ENCODE results near the gene ITGA4. TPM values are rescaled to one million over a fixed set of nuclear protein-coding genes. Genes with fewer than 3 reads are reported as not detected.

Gene ITGA4
- total RNA-seq, 1 experiment from 2014 or later = 2.7 TPM

DNA sequence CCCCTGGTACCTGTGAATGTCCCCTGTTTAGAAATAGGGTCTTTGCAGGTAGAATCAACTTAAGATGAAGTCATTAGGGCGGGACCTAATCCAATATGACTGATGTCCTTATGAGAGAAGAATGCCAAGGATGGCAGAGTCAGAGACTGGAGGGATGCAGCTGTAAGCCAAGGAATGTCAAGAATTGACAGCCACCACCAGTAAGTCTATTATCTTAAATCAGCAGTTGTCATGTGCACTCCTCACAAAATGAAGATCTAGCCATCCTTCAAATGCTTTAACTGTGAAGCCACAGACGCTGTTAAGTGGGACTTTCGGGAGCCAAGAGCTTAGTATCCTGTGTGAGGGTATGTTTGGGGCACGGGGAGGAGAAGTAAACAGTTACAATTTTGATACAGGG, 83.2 kb downstream of the ITGA4 start (continued):
- TF ChIP-seq GRHL2 (CRISPR knock-in tag; IDR thresholded peaks at IDR 0.05; ENCODE audit: insufficient replicate concordance, severe bottlenecking) (no peak), NFATC4 (CRISPR knock-in tag; IDR thresholded peaks at IDR 0.05) (no peak)
- TF ChIP-seq, protein P1, sequence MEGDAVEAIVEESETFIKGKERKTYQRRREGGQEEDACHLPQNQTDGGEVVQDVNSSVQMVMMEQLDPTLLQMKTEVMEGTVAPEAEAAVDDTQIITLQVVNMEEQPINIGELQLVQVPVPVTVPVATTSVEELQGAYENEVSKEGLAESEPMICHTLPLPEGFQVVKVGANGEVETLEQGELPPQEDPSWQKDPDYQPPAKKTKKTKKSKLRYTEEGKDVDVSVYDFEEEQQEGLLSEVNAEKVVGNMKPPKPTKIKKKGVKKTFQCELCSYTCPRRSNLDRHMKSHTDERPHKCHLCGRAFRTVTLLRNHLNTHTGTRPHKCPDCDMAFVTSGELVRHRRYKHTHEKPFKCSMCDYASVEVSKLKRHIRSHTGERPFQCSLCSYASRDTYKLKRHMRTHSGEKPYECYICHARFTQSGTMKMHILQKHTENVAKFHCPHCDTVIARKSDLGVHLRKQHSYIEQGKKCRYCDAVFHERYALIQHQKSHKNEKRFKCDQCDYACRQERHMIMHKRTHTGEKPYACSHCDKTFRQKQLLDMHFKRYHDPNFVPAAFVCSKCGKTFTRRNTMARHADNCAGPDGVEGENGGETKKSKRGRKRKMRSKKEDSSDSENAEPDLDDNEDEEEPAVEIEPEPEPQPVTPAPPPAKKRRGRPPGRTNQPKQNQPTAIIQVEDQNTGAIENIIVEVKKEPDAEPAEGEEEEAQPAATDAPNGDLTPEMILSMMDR (IDR thresholded peaks at IDR 0.05) = no peak

DNA sequence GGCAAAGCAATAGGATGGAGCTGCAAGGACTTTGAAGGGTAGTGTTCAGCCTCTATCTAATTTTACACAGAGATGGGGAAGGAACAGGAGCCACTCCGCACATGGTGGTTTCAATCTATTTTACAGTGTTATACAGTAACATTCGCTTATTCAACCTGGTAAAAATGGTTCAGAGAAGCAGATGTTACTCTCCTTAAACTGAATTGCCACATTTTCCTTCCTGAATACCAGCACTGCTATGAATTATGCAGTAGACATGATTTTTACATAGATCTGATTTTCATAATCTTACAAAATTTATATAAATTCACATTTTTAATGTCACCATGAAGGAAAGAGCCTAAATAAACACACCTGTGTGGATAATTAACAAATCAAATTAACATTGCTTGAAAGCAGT, 85.0 kb downstream of the ITGA4 start:
- DNase-seq (ENCODE audit: low spot score) = no peak
- ChIA-PET CTCF (no interaction called here), POLR2A (no interaction called here)
- Mint-ChIP-seq H3K4me3 (no peak overlapping the region), H3K36me3 (peaks cover 12% of the 10 kb centered on the region), H3K9me3 (peaks cover 28% of the 10 kb centered on the region), H3K27ac (no peak overlapping the region), H3K27me3 (ENCODE audit: low read depth) (no peaks in the 10 kb centered on the region), H3K4me1 (no peaks in the 10 kb centered on the region)
- no peak for ATAC-seq
- TF ChIP-seq, protein P2, sequence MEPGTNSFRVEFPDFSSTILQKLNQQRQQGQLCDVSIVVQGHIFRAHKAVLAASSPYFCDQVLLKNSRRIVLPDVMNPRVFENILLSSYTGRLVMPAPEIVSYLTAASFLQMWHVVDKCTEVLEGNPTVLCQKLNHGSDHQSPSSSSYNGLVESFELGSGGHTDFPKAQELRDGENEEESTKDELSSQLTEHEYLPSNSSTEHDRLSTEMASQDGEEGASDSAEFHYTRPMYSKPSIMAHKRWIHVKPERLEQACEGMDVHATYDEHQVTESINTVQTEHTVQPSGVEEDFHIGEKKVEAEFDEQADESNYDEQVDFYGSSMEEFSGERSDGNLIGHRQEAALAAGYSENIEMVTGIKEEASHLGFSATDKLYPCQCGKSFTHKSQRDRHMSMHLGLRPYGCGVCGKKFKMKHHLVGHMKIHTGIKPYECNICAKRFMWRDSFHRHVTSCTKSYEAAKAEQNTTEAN (CRISPR knock-in tag; IDR thresholded peaks at IDR 0.05) = no peak
- TF ChIP-seq, protein P3, sequence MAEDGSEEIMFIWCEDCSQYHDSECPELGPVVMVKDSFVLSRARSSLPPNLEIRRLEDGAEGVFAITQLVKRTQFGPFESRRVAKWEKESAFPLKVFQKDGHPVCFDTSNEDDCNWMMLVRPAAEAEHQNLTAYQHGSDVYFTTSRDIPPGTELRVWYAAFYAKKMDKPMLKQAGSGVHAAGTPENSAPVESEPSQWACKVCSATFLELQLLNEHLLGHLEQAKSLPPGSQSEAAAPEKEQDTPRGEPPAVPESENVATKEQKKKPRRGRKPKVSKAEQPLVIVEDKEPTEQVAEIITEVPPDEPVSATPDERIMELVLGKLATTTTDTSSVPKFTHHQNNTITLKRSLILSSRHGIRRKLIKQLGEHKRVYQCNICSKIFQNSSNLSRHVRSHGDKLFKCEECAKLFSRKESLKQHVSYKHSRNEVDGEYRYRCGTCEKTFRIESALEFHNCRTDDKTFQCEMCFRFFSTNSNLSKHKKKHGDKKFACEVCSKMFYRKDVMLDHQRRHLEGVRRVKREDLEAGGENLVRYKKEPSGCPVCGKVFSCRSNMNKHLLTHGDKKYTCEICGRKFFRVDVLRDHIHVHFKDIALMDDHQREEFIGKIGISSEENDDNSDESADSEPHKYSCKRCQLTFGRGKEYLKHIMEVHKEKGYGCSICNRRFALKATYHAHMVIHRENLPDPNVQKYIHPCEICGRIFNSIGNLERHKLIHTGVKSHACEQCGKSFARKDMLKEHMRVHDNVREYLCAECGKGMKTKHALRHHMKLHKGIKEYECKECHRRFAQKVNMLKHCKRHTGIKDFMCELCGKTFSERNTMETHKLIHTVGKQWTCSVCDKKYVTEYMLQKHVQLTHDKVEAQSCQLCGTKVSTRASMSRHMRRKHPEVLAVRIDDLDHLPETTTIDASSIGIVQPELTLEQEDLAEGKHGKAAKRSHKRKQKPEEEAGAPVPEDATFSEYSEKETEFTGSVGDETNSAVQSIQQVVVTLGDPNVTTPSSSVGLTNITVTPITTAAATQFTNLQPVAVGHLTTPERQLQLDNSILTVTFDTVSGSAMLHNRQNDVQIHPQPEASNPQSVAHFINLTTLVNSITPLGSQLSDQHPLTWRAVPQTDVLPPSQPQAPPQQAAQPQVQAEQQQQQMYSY (CRISPR knock-in tag; IDR thresholded peaks at IDR 0.05) = no peak
- TF ChIP-seq, protein P4, sequence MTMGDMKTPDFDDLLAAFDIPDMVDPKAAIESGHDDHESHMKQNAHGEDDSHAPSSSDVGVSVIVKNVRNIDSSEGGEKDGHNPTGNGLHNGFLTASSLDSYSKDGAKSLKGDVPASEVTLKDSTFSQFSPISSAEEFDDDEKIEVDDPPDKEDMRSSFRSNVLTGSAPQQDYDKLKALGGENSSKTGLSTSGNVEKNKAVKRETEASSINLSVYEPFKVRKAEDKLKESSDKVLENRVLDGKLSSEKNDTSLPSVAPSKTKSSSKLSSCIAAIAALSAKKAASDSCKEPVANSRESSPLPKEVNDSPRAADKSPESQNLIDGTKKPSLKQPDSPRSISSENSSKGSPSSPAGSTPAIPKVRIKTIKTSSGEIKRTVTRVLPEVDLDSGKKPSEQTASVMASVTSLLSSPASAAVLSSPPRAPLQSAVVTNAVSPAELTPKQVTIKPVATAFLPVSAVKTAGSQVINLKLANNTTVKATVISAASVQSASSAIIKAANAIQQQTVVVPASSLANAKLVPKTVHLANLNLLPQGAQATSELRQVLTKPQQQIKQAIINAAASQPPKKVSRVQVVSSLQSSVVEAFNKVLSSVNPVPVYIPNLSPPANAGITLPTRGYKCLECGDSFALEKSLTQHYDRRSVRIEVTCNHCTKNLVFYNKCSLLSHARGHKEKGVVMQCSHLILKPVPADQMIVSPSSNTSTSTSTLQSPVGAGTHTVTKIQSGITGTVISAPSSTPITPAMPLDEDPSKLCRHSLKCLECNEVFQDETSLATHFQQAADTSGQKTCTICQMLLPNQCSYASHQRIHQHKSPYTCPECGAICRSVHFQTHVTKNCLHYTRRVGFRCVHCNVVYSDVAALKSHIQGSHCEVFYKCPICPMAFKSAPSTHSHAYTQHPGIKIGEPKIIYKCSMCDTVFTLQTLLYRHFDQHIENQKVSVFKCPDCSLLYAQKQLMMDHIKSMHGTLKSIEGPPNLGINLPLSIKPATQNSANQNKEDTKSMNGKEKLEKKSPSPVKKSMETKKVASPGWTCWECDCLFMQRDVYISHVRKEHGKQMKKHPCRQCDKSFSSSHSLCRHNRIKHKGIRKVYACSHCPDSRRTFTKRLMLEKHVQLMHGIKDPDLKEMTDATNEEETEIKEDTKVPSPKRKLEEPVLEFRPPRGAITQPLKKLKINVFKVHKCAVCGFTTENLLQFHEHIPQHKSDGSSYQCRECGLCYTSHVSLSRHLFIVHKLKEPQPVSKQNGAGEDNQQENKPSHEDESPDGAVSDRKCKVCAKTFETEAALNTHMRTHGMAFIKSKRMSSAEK (CRISPR knock-in tag; IDR thresholded peaks at IDR 0.05; ENCODE audit: borderline replicate concordance) = no peak
- no peak for TF ChIP-seq OVOL2 (CRISPR knock-in tag; IDR thresholded peaks at IDR 0.05; ENCODE audit: borderline replicate concordance)
- TF ChIP-seq ELF4 (CRISPR knock-in tag; IDR thresholded peaks at IDR 0.05; ENCODE audit: low read depth) = no peak
- no peak for TF ChIP-seq ZNF232 (CRISPR knock-in tag; IDR thresholded peaks at IDR 0.05)
- TF ChIP-seq, protein P5, sequence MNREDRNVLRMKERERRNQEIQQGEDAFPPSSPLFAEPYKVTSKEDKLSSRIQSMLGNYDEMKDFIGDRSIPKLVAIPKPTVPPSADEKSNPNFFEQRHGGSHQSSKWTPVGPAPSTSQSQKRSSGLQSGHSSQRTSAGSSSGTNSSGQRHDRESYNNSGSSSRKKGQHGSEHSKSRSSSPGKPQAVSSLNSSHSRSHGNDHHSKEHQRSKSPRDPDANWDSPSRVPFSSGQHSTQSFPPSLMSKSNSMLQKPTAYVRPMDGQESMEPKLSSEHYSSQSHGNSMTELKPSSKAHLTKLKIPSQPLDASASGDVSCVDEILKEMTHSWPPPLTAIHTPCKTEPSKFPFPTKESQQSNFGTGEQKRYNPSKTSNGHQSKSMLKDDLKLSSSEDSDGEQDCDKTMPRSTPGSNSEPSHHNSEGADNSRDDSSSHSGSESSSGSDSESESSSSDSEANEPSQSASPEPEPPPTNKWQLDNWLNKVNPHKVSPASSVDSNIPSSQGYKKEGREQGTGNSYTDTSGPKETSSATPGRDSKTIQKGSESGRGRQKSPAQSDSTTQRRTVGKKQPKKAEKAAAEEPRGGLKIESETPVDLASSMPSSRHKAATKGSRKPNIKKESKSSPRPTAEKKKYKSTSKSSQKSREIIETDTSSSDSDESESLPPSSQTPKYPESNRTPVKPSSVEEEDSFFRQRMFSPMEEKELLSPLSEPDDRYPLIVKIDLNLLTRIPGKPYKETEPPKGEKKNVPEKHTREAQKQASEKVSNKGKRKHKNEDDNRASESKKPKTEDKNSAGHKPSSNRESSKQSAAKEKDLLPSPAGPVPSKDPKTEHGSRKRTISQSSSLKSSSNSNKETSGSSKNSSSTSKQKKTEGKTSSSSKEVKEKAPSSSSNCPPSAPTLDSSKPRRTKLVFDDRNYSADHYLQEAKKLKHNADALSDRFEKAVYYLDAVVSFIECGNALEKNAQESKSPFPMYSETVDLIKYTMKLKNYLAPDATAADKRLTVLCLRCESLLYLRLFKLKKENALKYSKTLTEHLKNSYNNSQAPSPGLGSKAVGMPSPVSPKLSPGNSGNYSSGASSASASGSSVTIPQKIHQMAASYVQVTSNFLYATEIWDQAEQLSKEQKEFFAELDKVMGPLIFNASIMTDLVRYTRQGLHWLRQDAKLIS (CRISPR knock-in tag; IDR thresholded peaks at IDR 0.05; ENCODE audit: borderline replicate concordance) = no peak
- TF ChIP-seq JAZF1 (CRISPR knock-in tag; IDR thresholded peaks at IDR 0.05) = no peak
- no peak for TF ChIP-seq ZNF416 (CRISPR knock-in tag; IDR thresholded peaks at IDR 0.05)
- TF ChIP-seq, protein P6, sequence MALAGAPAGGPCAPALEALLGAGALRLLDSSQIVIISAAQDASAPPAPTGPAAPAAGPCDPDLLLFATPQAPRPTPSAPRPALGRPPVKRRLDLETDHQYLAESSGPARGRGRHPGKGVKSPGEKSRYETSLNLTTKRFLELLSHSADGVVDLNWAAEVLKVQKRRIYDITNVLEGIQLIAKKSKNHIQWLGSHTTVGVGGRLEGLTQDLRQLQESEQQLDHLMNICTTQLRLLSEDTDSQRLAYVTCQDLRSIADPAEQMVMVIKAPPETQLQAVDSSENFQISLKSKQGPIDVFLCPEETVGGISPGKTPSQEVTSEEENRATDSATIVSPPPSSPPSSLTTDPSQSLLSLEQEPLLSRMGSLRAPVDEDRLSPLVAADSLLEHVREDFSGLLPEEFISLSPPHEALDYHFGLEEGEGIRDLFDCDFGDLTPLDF (CRISPR knock-in tag; IDR thresholded peaks at IDR 0.05) = no peak
- TF ChIP-seq FOXP1 (CRISPR knock-in tag; IDR thresholded peaks at IDR 0.05; ENCODE audit: borderline replicate concordance) = no peak
- TF ChIP-seq HMGA2 (CRISPR knock-in tag; IDR thresholded peaks at IDR 0.05) = no peak
- no peak for TF ChIP-seq FOXK1 (CRISPR knock-in tag; IDR thresholded peaks at IDR 0.05)
- TF ChIP-seq, protein P7, sequence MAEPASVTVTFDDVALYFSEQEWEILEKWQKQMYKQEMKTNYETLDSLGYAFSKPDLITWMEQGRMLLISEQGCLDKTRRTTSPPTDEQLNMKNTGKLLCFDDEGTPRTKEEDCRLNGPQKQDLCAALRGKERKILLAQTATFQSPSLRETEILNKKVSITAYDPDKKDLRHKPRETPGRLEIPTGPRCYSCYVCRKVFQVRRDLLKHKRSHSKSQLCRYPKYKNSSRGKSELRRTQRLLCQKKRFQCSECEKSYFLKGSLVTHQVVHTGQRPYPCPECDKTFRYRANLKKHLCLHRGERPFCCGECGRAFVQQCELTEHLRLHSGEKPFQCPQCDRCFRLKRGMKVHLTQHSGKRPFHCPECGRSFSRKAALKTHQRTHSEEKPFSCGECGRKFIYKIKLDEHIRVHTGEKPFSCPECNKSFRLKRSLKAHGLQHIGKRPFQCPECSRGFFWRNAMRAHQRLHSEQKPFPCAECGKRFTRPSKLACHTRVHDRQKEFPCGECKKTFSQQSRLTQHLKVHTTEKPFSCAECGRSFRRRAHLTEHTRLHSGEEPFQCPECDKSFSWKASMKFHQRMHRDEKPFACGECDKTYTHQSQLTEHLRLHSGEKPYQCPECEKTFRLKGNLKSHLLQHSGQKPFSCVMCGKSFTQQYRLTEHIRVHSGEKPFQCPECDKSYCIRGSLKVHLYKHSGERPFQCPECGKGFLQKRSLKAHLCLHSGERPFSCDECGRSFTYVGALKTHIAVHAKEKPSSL (CRISPR knock-in tag; conservative IDR thresholded peaks at IDR 0.05) = no peak
- no peak for TF ChIP-seq TEAD1 (CRISPR knock-in tag; IDR thresholded peaks at IDR 0.05)
- TF ChIP-seq GABPB1 (CRISPR knock-in tag; IDR thresholded peaks at IDR 0.05) = no peak
